ENCODE measurements around the gene ENDOV.

ENDOV gene

GRCh38 chr17:80453126-80453997 is 38.4 kb downstream of the ENDOV start:
- no peak for TF ChIP-seq CTCF (IDR thresholded peaks at IDR 0.05; ENCODE audit: insufficient read depth, missing control alignments)
- no peak for DNase-seq (ENCODE audit: insufficient read length, low spot score)
- no peak for FAIRE-seq

DNA sequence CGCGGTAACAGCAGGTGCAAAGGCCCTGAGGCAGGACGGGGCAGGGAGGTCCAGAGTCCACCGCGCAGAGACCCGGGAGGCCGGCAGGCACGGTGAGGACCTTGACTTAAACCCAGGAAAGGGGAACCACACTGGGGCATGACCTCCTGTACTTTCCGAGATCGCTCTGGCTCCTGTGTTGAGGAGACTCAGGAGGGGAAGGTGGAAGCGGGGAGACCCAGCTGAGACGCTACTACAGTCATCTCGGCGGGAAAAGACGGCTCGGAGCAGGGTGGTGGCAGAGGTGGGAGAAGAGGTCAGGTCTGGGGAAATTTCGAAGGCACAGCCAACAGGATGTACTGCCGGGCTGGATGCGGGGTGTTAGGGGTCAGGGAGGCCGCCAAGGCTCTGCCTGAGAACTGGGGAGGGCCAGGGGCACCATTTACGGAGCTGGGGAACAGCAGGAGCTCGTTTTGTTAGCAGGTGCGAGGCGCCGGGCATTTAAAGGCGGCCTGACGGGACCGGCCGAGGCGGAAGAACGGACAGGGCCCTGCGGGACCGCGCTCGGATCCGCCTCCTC is 39.1 kb downstream of the ENDOV start:
- FAIRE-seq, result no peak
- no peak for TF ChIP-seq CTCF (IDR thresholded peaks at IDR 0.05; ENCODE audit: insufficient read depth, missing control alignments)
- no peak for DNase-seq (ENCODE audit: insufficient read length, low spot score)

- no peak for FAIRE-seq
- no peak for TF ChIP-seq CTCF (IDR thresholded peaks at IDR 0.05; ENCODE audit: insufficient read depth, missing control alignments)
Observed at GRCh38 chr17:80454557-80455335, 39.8 kb downstream of the ENDOV start.

DNA sequence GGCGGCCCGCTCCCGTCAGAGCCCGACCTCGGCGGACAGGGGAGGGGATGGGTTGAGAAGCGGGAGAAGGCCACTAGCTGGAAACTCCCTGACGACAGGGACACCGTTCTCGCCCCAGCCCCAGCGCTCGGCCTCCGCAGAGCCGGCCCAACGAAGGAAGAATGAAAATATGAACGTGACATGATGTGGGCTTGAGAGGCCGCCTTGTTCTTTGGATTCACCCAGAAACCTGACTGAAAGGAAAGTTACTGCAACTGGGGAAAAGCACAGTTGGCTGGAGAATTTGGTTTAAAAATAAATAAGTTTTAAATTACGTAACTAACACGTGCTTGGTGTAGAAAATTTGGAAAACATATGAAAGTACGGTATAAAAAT is 40.4 kb downstream of the ENDOV start:
- FAIRE-seq (no peak), DNase-seq (ENCODE audit: insufficient read length, low spot score) (peak; percentile 72)
- no peak for TF ChIP-seq CTCF (IDR thresholded peaks at IDR 0.05; ENCODE audit: insufficient read depth, missing control alignments)

More at GRCh38 chr17:80454557-80455335, 39.8 kb downstream of the ENDOV start:
- DNase-seq (ENCODE audit: insufficient read length, low spot score), result peak; percentile 99

GRCh38 chr17:80455784-80456183 is 40.8 kb downstream of the ENDOV start:
- FAIRE-seq (no peak), DNase-seq (ENCODE audit: insufficient read length, low spot score) (no peak)
- no peak for TF ChIP-seq CTCF (IDR thresholded peaks at IDR 0.05; ENCODE audit: insufficient read depth, missing control alignments)

DNA sequence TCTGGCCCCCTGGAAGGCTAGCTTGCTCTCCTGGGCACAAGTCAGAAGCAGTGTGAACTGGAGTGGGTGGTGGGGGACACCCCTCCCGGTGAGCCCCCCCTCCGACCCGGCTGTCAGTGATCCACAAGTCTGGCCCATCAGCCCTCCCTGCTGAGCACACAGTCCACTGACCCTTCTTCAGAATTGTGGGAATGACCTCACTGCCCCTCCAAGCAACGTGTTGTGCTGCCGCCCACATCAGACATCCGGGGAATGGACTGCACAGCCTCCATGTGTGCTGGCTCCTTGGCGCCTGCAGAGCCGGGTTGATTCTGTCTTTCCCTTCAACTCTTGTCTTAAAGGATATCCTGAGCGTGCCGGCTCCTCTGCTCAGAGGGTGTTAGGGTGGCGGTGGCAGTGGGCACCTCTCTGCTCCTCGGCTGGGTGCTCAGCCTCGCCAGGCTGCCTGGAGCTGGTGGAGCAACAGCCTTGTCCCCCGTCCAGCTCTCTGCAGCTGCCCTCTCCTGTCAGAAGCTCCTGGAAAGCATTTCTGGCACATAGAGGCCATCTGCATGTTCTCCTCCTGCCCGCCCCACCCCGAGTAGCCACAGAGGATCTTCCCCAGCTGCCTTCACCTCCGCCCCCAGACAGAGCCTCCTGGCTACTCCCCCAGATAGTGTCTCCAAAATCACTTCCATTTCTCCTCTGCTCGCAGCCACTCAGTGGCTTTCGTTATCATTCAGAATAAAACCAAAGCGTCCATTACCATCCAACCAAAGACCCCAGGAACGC is 41.7 kb downstream of the ENDOV start:
- TF ChIP-seq CTCF (IDR thresholded peaks at IDR 0.05; ENCODE audit: insufficient read depth, missing control alignments), result no peak
- DNase-seq (ENCODE audit: insufficient read length, low spot score), result no peak
- FAIRE-seq, result no peak

All from D721Med (cell line).